ENCODE results near the gene FHIT.
A peak's percentile ranks its signal among the peaks of the same experiment; 100 is the strongest.

Gene FHIT

DNA sequence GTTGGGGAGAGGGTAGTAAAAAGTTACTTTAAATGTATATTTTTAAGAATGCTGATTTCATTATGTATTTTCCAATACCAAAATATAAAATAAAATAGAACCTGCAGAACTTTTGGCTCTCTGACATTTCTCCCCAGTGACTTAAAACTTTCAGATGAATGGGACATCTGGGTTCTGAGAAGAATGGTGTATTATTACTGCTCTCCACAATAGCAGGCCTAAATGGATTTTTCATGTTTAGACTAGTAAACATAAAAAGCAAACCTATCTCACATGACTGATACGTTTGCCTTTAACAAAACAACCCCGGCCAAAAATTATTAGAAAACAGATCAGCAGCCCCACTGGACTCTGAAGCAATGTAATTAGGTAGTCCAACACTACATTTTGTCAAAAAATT is 73.8 kb downstream of the FHIT start:
- H3K27me3 ChIP-seq: no peaks in the 10 kb centered on the region
- H3K36me3 ChIP-seq: no peaks in the 10 kb centered on the region
- no peak for DNase-seq
- H3K4me3 ChIP-seq (ENCODE audit: low read depth, low read length): no peak overlapping the region
- TF ChIP-seq, protein P1, sequence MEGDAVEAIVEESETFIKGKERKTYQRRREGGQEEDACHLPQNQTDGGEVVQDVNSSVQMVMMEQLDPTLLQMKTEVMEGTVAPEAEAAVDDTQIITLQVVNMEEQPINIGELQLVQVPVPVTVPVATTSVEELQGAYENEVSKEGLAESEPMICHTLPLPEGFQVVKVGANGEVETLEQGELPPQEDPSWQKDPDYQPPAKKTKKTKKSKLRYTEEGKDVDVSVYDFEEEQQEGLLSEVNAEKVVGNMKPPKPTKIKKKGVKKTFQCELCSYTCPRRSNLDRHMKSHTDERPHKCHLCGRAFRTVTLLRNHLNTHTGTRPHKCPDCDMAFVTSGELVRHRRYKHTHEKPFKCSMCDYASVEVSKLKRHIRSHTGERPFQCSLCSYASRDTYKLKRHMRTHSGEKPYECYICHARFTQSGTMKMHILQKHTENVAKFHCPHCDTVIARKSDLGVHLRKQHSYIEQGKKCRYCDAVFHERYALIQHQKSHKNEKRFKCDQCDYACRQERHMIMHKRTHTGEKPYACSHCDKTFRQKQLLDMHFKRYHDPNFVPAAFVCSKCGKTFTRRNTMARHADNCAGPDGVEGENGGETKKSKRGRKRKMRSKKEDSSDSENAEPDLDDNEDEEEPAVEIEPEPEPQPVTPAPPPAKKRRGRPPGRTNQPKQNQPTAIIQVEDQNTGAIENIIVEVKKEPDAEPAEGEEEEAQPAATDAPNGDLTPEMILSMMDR (IDR thresholded peaks at IDR 0.05; ENCODE audit: low read depth, low read length): no peak
- H3K9me3 ChIP-seq: no peaks in the 10 kb centered on the region
- no peaks in the 10 kb centered on the region for H3K4me1 ChIP-seq

DNA sequence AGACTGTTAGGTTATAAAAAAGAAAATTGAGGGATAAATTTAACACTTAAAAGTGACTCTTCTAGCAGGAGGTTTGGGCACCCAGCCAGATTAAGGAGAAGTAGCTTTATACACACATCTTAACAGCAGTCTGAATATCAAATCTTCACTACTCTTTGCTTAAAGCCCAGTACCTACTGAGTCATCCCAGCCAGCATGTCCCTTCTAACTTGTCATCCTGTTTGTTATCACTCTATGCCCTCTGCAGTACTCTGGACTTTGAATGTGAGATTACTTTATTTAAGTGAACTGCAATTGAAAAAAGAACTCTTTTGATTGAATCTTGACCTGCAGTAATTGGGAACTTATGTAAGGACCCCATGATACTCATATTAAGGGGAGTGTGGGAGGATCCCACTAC is 77.6 kb downstream of the FHIT start:
- TF ChIP-seq, protein P1 (IDR thresholded peaks at IDR 0.05; ENCODE audit: low read depth, low read length): no peak

DNA sequence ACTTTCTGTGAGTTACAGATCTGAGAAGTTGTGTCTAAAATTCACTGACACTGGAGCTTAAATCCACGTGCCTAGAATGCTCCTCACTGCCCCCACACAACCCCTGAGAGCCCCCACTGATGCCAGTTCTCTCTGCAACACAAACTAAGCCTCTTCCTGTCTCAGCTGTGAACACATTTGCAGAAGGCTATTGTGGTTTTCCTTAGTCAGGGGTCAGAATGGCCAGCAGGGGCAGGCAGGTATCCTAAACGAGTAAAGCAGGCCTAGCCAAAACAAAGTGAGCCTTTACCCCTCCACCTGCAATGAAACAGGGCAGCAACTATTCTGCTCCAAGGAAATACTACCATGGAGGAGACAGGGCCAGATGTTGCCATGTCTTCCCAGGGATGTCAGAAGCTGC is 78.6 kb downstream of the FHIT start:
- Histone ChIP-seq H3K9me3 (no peaks in the 10 kb centered on the region), H3K4me3 (ENCODE audit: low read depth, low read length) (no peak overlapping the region), H3K36me3 (no peaks in the 10 kb centered on the region), H3K27me3 (no peaks in the 10 kb centered on the region), H3K4me1 (no peaks in the 10 kb centered on the region)
- TF ChIP-seq, protein P1 (IDR thresholded peaks at IDR 0.05; ENCODE audit: low read depth, low read length): peak; percentile 17; the same call in 1 of the 2 replicates
- DNase-seq: no peak

More for the DNA sequence above, 77.6 kb downstream of the FHIT start:
- Histone ChIP-seq H3K27me3 (no peaks in the 10 kb centered on the region), H3K4me1 (no peaks in the 10 kb centered on the region), H3K9me3 (no peaks in the 10 kb centered on the region), H3K36me3 (no peaks in the 10 kb centered on the region), H3K4me3 (ENCODE audit: low read depth, low read length) (no peak overlapping the region)
- DNase-seq: no peak

DNA sequence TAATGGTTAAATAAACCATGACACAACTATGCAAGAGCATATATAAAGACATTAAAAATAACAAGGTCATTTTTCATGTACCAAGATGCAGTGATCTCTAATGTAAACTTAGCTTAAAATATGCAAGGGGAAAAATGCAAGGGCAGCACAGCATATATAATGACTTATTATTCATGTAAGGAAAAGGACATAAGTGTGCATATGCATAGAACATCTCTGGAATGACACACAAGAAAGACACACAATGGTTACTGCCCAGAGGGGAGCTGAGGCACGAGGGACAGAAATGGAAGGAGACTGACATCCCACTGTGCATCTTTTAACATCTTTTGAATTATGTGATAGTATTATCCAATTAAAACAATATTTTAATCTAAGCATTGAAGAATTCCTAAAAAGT is 79.0 kb downstream of the FHIT start:
- TF ChIP-seq, protein P1 (IDR thresholded peaks at IDR 0.05; ENCODE audit: low read depth, low read length): no peak

DNA sequence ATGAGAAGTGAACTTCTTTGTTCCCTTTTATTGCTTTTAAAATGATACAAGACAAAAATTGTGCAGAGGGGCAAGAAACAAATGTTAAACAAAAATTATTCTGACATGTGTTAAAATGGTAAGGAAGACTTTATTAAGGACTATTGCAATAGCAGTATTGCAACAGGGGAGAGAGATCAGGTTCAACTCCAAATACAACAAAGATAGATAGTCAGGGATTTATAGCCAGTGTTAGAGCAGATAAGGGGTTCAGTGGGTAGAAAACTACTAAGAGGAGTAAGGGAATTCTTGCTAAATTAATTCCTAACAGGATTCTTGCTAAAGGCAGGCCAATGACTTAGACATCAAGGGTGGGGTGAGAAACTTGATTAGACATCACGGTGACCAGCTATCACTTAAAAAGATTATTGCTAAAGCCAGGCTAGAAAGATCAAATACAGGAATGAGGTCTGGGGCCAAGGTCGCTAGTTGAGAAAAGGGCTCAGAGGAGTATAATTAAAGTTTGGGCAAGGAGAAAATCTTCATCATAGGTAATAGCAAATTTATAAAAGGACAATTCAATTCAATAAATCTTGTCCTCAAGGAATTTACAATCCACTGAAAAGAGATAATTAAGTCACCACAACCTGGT is 81.5 kb downstream of the FHIT start:
- DNase-seq: no peak
- no peaks in the 10 kb centered on the region for H3K4me1 ChIP-seq
- H3K9me3 ChIP-seq: no peaks in the 10 kb centered on the region
- H3K36me3 ChIP-seq: no peaks in the 10 kb centered on the region
- no peak overlapping the region for H3K4me3 ChIP-seq (ENCODE audit: low read depth, low read length)
- no peaks in the 10 kb centered on the region for H3K27me3 ChIP-seq
- TF ChIP-seq, protein P1 (IDR thresholded peaks at IDR 0.05; ENCODE audit: low read depth, low read length): no peak

More for the DNA sequence above, 79.0 kb downstream of the FHIT start:
- Histone ChIP-seq H3K9me3 (no peaks in the 10 kb centered on the region), H3K36me3 (no peaks in the 10 kb centered on the region), H3K27me3 (no peaks in the 10 kb centered on the region), H3K4me1 (no peaks in the 10 kb centered on the region), H3K4me3 (ENCODE audit: low read depth, low read length) (no peak overlapping the region)
- no peak for DNase-seq

DNA sequence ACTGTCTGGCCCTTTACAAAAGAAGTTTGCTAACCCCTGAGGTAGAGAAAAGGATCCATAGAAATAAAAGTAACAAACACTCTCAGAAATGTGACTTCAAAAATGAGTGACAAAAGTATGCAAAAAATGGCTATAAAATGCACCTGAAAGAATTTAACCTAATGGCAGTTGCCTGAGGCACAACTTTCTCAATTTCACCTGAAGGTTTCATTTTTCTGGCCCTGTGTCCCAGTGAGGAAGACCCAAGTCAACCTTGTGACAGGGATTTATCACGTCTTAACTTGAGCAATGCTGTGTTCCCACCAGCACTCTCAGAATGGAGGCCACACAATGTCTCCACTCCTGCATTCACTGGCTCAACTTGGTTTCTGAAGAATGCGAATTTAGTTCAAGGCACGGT is 83.0 kb downstream of the FHIT start:
- Histone ChIP-seq H3K36me3 (no peaks in the 10 kb centered on the region), H3K4me1 (no peaks in the 10 kb centered on the region), H3K27me3 (no peaks in the 10 kb centered on the region), H3K4me3 (ENCODE audit: low read depth, low read length) (no peak overlapping the region), H3K9me3 (no peaks in the 10 kb centered on the region)
- no peak for DNase-seq
- TF ChIP-seq, protein P1 (IDR thresholded peaks at IDR 0.05; ENCODE audit: low read depth, low read length): no peak
